Measurements from ENCODE around the gene DCTN4. TPM values are rescaled to one million over a fixed set of nuclear protein-coding genes. Genes with fewer than 3 reads are reported as not detected.
"Not testable (repeated sequence)": the region's sequence is repeated elsewhere in the genome, so short reads cannot be mapped to it uniquely, and the experiment has no call there.

Gene DCTN4
- total RNA-seq, 2 experiments from 2014 or later = 38.6 to 40.6 TPM

DNA sequence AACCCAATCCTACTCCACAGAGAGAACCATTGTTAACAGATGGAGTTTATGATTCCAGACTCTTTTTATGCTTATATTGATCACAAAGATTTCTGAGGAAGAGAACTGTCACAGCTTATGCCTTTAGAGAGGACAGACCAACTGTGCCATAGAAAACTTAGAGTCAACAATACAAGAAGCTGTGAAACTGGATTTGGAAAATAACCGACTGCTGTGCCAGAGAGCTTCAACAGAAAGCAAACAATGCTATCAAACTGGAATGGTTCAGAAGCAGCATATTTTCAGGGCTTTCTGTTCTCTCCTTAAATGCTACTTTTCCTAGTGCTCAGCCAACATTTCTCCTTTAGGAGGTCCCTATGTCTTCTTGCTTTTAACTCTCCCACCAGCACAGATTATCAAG is 5.0 kb downstream of the DCTN4 start:
- peaks cover 47% of the 10 kb centered on the region for H3K4me1 Mint-ChIP-seq
- H3K4me3 Mint-ChIP-seq = no peak overlapping the region
- POLR2A ChIA-PET = interaction anchor here (1.1 to 1.3 kb wide), 2 partner anchors 10 to 25 kb away, joined by 3 to 4 read pairs; partner anchors contain the start of gene SMIM3
- H3K27ac Mint-ChIP-seq = no peak overlapping the region
- H3K36me3 Mint-ChIP-seq (ENCODE audit: low read depth) = peaks cover 64% of the 10 kb centered on the region
- no peaks in the 10 kb centered on the region for H3K9me3 Mint-ChIP-seq
- no peaks in the 10 kb centered on the region for H3K27me3 Mint-ChIP-seq
- CTCF ChIA-PET = interaction anchor here (1.6 kb wide), 1 partner anchor 25 kb away, joined by 6 read pairs; the partner anchor contains the start of gene SMIM3
- no peak for DNase-seq

DNA sequence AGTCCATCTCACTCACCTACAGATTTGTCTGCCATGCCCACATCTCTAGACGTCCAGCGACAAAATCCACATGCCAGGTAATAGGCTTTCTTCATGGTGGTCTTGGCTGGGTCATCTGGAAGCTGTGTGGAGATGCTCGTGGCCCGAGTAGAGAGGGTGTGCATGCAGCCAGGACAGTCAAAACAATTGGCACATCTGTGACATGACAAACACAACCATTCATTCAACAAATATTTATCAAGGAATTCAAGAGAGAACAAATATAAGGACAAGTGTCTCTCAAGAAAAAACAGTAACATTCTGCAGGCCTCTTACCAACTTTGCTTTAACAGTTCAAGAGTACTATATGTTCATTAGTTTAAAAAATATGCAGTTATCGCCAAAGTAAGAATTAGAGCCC is 5.4 kb downstream of the DCTN4 start:
- no peak overlapping the region for H3K4me3 Mint-ChIP-seq
- CTCF ChIA-PET = interaction anchor here (0.9 to 1.6 kb wide), 2 partner anchors 17 to 25 kb away, joined by 4 to 6 read pairs; partner anchors contain the start of gene SMIM3
- H3K36me3 Mint-ChIP-seq (ENCODE audit: low read depth) = peaks cover 65% of the 10 kb centered on the region
- no peak for DNase-seq
- peaks cover 47% of the 10 kb centered on the region for H3K4me1 Mint-ChIP-seq
- H3K27me3 Mint-ChIP-seq = no peaks in the 10 kb centered on the region
- no peak overlapping the region for H3K27ac Mint-ChIP-seq
- POLR2A ChIA-PET = interaction anchor here (0.9 to 1.6 kb wide), 2 partner anchors 13 to 52 kb away, joined by 3 to 6 read pairs; partner anchors contain the start of gene RBM22
- no peaks in the 10 kb centered on the region for H3K9me3 Mint-ChIP-seq

DNA sequence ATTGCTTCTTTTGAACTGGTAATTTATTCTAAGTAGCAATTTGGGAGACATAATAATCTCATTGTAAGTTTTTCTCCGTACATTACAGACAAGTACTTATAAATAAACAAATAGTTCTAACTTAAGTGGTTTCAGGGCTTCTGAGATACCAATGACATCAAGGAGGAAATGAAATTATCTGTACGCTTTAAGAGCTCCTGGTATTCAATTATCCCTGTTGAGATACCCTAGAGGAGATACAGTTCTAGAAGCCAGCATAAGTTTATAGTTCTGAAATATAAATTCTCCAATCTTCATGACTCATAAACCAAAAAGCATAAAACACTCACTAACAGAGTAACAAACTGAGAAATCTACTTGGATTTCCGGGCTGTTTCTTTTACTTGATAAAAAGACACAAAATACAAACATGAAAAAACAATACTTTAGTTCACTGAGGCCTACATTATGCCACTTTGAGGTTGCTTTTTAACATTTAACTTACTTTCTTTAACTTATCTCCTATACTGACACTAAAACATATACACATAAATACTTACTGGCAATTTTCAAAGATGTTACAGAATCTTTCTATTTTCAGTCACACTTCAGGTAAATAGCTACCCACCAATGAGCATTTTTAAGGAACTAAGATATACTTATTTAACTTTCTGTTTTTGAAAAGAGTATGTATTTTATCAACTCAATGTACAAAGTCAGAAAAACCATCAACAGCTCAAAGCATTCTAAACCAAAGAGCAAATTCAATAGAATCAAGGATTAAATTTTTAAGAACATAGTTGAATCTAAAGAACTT is 7.5 kb downstream of the DCTN4 start:
- peaks cover 67% of the 10 kb centered on the region for H3K36me3 Mint-ChIP-seq (ENCODE audit: low read depth)

DNA sequence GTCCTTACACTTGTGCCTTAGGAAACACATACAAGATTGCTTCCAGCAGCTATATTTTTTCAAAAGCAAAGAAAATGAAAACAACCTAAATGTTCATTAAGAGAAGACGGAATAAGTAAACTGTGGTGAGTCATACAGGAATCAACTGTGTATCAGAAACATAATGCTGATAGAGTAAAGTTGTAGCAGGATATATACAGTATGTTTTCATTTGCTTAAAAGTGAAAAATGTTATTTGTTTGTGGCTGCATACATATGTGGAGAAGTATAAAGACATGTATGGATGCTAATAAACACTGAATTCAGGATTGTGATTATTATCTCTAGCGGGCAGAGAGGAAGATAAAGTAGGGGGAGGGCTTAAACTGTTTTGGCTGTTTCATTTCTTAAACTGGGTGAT is 8.3 kb downstream of the DCTN4 start:
- H3K36me3 Mint-ChIP-seq (ENCODE audit: low read depth) = peaks cover 65% of the 10 kb centered on the region
- no peak for DNase-seq
- H3K27me3 Mint-ChIP-seq = no peaks in the 10 kb centered on the region
- H3K4me1 Mint-ChIP-seq = peaks cover 37% of the 10 kb centered on the region
- ChIA-PET POLR2A (interaction anchor here (1.3 kb wide), 1 partner anchor 33 kb away, joined by 3 read pairs; no protein-coding TSS in a partner anchor), CTCF (interaction anchor here (1.4 kb wide), 1 partner anchor 49 kb away, joined by 3 read pairs; the partner anchor contains the start of gene RBM22)
- H3K9me3 Mint-ChIP-seq = peaks cover under 1% of the 10 kb centered on the region
- no peak overlapping the region for H3K4me3 Mint-ChIP-seq
- H3K27ac Mint-ChIP-seq = no peak overlapping the region

More for the DNA sequence above, 7.5 kb downstream of the DCTN4 start:
- ChIA-PET POLR2A (interaction anchor here (1.1 kb wide), 1 partner anchor 27 kb away, joined by 3 read pairs; the partner anchor contains the start of gene SMIM3), CTCF (interaction anchor here (1.2 to 1.3 kb wide), 2 partner anchors 16 to 32 kb away, joined by 4 to 5 read pairs; no protein-coding TSS in a partner anchor)
- Mint-ChIP-seq H3K27ac (peak overlapping the region; percentile 7), H3K4me3 (no peak overlapping the region), H3K27me3 (no peaks in the 10 kb centered on the region), H3K9me3 (no peaks in the 10 kb centered on the region), H3K4me1 (peaks cover 40% of the 10 kb centered on the region)
- no peak for DNase-seq

DNA sequence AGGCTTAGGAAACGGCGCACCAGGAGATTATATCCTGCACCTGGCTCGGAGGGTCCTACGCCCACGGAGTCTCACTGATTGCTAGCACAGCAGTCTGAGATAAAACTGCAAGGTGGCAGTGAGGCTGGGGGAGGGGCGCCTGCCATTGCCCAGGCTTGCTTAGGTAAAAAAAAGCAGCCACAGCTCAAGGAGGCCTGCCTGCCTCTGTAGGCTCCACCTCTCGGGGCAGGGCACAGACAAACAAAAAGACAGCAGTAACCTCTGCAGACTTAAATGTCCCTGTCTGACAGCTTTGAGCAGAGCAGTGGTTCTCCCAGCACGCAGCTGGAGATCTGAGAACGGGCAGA is 15.7 kb downstream of the DCTN4 start:
- H3K9me3 Mint-ChIP-seq, H3K4me3 Mint-ChIP-seq, H3K27me3 Mint-ChIP-seq, CTCF ChIA-PET, POLR2A ChIA-PET, DNase-seq, H3K27ac Mint-ChIP-seq: not testable (repeated sequence)
- Mint-ChIP-seq H3K36me3 (ENCODE audit: low read depth) (peaks cover 63% of the 10 kb centered on the region), H3K4me1 (peaks cover 46% of the 10 kb centered on the region)

DNA sequence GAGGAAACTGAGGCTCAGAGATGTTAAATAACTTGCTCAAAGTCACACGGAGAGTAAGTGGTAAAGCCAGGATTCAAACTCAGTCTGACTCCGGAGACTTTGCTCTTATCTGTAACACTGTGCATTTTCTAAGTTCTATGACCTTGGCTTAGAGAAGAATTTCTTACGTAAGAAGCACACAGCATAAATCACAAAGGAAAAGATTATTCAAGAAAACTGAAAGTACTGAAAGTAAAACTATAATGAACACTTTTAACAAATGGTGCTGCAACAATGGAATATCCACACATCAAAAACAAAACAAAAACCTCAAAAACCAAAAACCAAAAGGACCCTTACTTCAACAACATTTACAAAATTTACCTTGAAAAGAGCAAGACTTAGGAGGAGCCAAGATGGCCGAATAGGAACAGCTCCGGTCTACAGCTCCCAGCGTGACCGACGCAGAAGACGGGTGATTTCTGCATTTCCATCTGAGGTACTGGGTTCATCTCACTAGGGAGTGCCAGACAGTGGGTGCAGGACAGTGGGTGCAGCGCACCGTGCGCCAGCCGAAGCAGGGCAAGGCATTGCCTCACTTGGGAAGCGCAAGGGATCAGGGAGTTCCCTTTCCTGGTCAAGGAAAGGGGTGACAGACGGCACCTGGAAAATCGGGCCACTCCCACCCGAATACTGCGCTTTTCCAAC is 16.2 kb downstream of the DCTN4 start:
- not testable (repeated sequence) for H3K27me3 Mint-ChIP-seq
- peaks cover 51% of the 10 kb centered on the region for H3K4me1 Mint-ChIP-seq
- peaks cover 64% of the 10 kb centered on the region for H3K36me3 Mint-ChIP-seq (ENCODE audit: low read depth)

DNA sequence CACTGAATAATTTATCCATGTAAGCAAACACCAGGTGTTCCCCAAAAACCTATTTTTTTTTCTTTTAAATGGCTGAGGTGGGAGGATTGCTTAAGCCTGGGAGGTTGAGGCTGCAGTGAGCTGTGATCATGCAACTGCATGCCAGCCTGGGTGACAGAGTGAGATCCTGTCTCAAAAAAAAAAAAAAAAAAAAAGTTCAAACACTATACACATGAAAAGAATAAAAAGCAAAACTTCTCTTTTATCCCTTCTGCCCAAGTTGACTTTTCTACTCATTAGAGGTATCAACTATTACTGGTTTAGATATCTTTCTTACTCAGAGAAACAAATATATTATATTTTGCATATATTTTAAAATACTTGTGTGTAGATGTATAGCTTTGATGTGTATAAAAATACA is 17.8 kb downstream of the DCTN4 start:
- CTCF ChIA-PET = interaction anchor here (0.7 to 1.4 kb wide), 2 partner anchors 106 to 1074 kb away, joined by 3 read pairs; partner anchors contain the start of gene IRGM
- Mint-ChIP-seq H3K4me1 (peaks cover 65% of the 10 kb centered on the region), H3K9me3 (peaks cover 13% of the 10 kb centered on the region), H3K27ac (no peak overlapping the region), H3K27me3 (no peaks in the 10 kb centered on the region), H3K36me3 (ENCODE audit: low read depth) (peaks cover 72% of the 10 kb centered on the region), H3K4me3 (no peak overlapping the region)
- no peak for DNase-seq
- POLR2A ChIA-PET = interaction anchor here (1.7 to 1.8 kb wide), 2 partner anchors 17 to 40 kb away, joined by 4 to 6 read pairs; partner anchors contain the start of gene RBM22

More for the DNA sequence above, 16.2 kb downstream of the DCTN4 start:
- CTCF ChIA-PET, DNase-seq, H3K9me3 Mint-ChIP-seq: not testable (repeated sequence)
- POLR2A ChIA-PET = interaction anchor here (1.2 to 1.8 kb wide), 2 partner anchors 39 to 42 kb away, joined by 4 to 6 read pairs; partner anchors contain the start of gene RBM22
- peak overlapping the region; percentile 23 for H3K27ac Mint-ChIP-seq
- H3K4me3 Mint-ChIP-seq = peak overlapping the region; percentile 27

DNA sequence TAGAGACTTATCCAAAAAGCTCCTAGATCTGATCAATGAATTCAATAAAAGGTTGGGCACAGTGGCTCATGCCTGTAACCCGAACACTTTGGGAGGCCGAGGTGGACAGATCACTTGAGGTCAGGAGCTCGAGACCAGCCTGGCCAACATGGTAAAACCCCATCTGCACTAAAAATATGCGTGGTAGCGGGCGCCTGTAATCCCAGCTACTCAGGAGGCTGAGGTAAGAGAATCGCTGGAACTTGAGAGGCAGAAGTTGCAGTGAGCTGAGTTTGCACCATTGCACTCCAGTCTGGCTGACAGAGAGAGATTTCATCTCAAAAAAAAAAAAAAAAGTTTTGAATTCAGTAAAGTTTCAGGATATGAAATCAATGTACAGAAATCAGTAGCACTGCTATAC is 20.0 kb downstream of the DCTN4 start:
- no peak for DNase-seq
- Mint-ChIP-seq H3K27ac (peak overlapping the region; percentile 58), H3K9me3 (peaks cover 13% of the 10 kb centered on the region), H3K27me3 (no peaks in the 10 kb centered on the region), H3K4me3 (no peak overlapping the region), H3K36me3 (ENCODE audit: low read depth) (peaks cover 81% of the 10 kb centered on the region), H3K4me1 (peaks cover 78% of the 10 kb centered on the region)
- CTCF ChIA-PET = interaction anchor here (1.1 kb wide), 1 partner anchor 107 kb away, joined by 3 read pairs; the partner anchor contains the start of gene IRGM
- POLR2A ChIA-PET = interaction anchor here (1.2 kb wide), 2 partner anchors 18 to 40 kb away, joined by 3 read pairs; partner anchors contain the start of gene SMIM3

DNA sequence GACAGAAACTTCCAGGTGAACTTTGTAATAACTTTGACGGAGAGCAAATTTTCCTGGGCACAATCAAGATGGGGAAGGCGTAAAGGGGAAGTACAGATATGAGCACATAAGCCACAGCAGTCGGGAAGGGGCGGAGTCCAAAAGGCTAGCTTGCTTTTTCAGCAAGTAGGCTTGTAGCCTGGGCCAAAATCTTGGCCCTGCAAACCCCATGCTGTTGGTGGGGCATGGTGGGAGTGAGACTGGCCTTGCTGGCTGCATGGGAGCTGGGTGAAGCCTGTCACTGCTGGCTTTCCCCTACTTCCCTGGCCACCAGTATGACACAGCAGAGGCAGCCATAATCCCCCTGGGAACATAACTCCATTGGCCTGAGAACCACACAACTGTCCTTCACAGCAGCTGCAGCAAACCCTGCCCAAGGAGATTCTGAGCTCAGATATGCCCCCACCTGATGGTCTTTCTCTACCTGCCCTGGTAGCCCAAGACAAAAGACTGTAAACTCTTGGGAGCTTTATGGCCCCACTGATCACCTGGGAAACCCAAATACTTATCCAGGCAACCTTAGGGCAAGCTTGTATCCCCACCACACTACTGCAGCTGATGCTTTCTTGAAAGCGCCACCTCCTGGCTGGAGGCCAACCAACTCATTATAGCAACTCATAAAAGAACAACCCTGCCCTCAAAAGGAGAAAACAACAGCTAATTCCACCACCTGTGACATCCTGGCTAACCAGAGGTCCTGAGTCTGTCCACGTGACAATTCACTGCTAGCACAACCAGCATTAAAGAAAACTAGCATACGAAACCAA is 24.0 kb downstream of the DCTN4 start:
- POLR2A ChIA-PET = interaction anchor here (1.4 to 2.2 kb wide), 5 partner anchors 23 to 49 kb away, joined by 4 to 14 read pairs (median 5); partner anchors contain the start of genes DCTN4 and RBM22
- Mint-ChIP-seq H3K27me3 (no peaks in the 10 kb centered on the region), H3K4me3 (no peak overlapping the region), H3K4me1 (peaks cover 57% of the 10 kb centered on the region), H3K36me3 (ENCODE audit: low read depth) (peaks cover 86% of the 10 kb centered on the region), H3K27ac (peak overlapping the region; percentile 47), H3K9me3 (peaks cover 13% of the 10 kb centered on the region)
- CTCF ChIA-PET = interaction anchor here (0.7 to 2.4 kb wide), 10 partner anchors 8 to 430 kb away, joined by 3 to 15 read pairs (median 4); partner anchors contain the start of genes DCTN4, RBM22 and SMIM3
- peak; percentile 42 for DNase-seq

DNA sequence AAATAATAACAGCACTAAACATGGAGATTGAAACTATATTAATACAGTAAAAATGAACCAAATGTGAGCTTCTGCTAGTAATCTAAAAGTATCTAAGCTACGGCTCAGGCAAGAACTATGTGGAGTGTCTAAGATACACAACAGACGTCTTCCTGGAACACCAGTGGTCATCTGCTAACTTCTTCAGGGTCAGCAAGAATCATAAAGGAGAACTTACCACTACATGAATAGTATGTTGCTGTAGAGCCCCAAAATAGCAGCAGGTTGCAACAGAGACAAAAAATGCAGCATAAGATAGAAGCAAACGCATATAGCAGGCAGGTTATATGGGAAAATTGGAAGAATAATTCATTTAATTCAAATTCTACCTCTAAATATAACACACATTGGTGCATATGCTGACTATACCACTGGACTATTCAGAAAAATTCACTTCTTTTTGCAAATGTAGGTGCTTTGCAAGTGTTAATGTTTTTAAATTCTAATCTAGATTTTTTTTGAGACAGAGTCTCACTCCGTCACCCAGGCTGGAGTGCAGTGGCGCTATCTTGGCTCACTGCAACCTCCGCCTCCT is 27.1 kb downstream of the DCTN4 start:
- no peak overlapping the region for H3K4me3 Mint-ChIP-seq
- no peaks in the 10 kb centered on the region for H3K27me3 Mint-ChIP-seq
- H3K27ac Mint-ChIP-seq = no peak overlapping the region
- peaks cover 76% of the 10 kb centered on the region for H3K36me3 Mint-ChIP-seq (ENCODE audit: low read depth)
- peaks cover 27% of the 10 kb centered on the region for H3K4me1 Mint-ChIP-seq
- peaks cover 10% of the 10 kb centered on the region for H3K9me3 Mint-ChIP-seq
- ChIA-PET CTCF (no interaction called here), POLR2A (no interaction called here)
- no peak for DNase-seq

DNA sequence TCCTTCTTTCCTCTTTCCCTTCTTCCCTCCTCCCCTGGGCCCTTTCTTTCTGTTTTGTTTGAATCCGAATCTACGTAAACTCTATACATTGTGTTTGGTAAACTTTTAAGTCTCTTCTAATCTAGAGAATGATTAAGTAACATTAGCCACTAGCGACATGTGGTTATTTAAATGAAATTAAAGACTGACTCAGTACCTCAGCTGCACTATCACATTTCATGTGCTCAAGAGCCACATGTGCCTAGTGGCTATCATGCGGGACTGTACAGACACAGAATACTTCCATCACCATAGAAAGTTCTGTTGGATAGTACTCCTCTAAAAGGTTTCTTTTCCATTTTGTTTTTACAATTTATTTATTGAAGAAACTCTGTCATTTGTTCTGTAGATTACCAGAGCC is 29.0 kb downstream of the DCTN4 start:
- H3K4me3 Mint-ChIP-seq = no peak overlapping the region
- peaks cover 12% of the 10 kb centered on the region for H3K4me1 Mint-ChIP-seq
- ChIA-PET POLR2A (no interaction called here), CTCF (interaction anchor here (1.1 kb wide), 1 partner anchor 21 kb away, joined by 3 read pairs; no protein-coding TSS in a partner anchor)
- H3K27ac Mint-ChIP-seq = no peak overlapping the region
- no peaks in the 10 kb centered on the region for H3K9me3 Mint-ChIP-seq
- H3K27me3 Mint-ChIP-seq = no peaks in the 10 kb centered on the region
- DNase-seq = no peak
- peaks cover 64% of the 10 kb centered on the region for H3K36me3 Mint-ChIP-seq (ENCODE audit: low read depth)

DNA sequence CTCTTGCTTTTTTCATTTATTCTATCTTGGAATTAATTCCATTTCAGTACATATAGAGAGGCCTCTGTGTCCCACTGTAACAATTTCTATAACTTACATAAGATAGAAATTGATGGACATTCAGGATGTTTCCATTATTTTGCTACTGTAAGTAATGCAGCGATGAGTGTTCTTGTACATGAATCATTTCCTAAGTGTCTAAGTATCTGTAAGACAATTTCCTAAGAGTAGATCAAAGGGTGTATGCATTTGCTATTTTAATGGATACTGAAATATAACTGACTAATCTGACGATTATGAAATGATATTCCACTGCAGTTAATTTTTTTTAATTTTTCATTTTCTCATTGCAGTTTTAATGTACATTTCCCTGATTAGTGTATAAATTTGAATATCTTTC is 35.0 kb downstream of the DCTN4 start:
- no peak for DNase-seq
- no peak overlapping the region for H3K4me3 Mint-ChIP-seq
- POLR2A ChIA-PET = no interaction called here
- no peaks in the 10 kb centered on the region for H3K27me3 Mint-ChIP-seq
- no peak overlapping the region for H3K27ac Mint-ChIP-seq
- peaks cover 60% of the 10 kb centered on the region for H3K36me3 Mint-ChIP-seq (ENCODE audit: low read depth)
- H3K9me3 Mint-ChIP-seq = no peaks in the 10 kb centered on the region
- CTCF ChIA-PET = no interaction called here
- H3K4me1 Mint-ChIP-seq = no peaks in the 10 kb centered on the region

Data from activated CD4-positive, alpha-beta memory T cell treated with anti-CD3 and anti-CD28 coated beads, Interleukin-2, amount 10 ng/mL, durations not matched to agents 7 days and 5 days (primary cell).